ENCODE results near the gene EVI5.

EVI5 gene

DNA sequence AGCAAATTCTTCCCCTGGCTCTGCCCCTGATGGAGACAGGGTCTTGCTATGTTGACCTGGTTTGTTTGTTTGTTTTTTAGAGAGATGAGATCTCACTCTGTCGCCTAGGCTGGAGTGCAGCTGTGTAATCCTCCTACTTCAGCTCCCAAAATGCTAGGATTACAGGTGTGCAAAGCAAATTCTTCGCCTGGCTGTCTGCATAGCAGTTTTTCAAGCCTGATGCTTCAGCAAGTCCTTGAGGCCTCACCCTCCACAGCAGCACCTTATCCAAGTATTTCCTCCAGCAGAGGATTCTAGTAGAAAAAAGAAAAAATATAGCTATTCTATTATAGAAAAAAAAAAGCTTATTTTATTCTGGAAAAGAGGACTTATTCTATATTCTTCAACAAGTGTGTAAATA, 31.8 kb upstream of the EVI5 start:
- Histone ChIP-seq H3K79me2 (ENCODE audit: low read length) (no peaks in the 10 kb centered on the region), H2AFZ (ENCODE audit: low read depth, low read length) (no peak overlapping the region), H3K9ac (ENCODE audit: low read length) (no peak overlapping the region), H3K27me3 (ENCODE audit: low read depth, low read length) (no peaks in the 10 kb centered on the region), H3K27ac (ENCODE audit: low read length) (no peak overlapping the region), H3K9me3 (ENCODE audit: insufficient read depth, low read length) (no peaks in the 10 kb centered on the region), H3K36me3 (replicated peaks; ENCODE audit: low read depth, low read length) (no peaks in the 10 kb centered on the region), H3K4me1 (ENCODE audit: low read length) (no peaks in the 10 kb centered on the region), H4K20me1 (ENCODE audit: insufficient read depth, low read length) (no peaks in the 10 kb centered on the region), H3K4me2 (ENCODE audit: low read length) (no peak overlapping the region), H3K4me3 (ENCODE audit: low read length) (no peak overlapping the region)
- TF ChIP-seq, protein P1, sequence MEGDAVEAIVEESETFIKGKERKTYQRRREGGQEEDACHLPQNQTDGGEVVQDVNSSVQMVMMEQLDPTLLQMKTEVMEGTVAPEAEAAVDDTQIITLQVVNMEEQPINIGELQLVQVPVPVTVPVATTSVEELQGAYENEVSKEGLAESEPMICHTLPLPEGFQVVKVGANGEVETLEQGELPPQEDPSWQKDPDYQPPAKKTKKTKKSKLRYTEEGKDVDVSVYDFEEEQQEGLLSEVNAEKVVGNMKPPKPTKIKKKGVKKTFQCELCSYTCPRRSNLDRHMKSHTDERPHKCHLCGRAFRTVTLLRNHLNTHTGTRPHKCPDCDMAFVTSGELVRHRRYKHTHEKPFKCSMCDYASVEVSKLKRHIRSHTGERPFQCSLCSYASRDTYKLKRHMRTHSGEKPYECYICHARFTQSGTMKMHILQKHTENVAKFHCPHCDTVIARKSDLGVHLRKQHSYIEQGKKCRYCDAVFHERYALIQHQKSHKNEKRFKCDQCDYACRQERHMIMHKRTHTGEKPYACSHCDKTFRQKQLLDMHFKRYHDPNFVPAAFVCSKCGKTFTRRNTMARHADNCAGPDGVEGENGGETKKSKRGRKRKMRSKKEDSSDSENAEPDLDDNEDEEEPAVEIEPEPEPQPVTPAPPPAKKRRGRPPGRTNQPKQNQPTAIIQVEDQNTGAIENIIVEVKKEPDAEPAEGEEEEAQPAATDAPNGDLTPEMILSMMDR (IDR thresholded peaks at IDR 0.05; ENCODE audit: low read depth, low read length): no peak
- no peak for TF ChIP-seq EZH2phosphoT487 (IDR thresholded peaks at IDR 0.05; ENCODE audit: low read depth)

DNA sequence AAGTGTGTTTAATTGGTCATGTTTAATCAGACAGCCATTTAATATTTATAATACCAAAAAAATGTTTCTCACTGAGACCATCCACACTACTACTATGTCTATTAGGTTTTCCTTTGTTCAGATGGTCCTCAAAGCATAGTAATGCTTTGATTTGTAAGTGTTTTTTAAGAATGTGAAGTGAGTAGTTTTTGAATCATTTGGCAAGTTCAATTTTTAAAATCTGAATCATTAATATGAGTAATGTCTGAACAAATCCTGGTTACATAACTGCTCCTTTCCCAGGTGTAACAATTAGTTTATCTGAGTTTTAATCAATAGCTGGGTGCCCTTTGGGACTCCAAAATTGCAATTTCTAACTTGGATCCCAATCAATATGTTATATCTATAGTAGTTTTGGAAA, 23.5 kb upstream of the EVI5 start:
- Histone ChIP-seq H3K4me2 (ENCODE audit: low read length) (no peak overlapping the region), H2AFZ (ENCODE audit: low read depth, low read length) (no peak overlapping the region)
- TF ChIP-seq, protein P1 (IDR thresholded peaks at IDR 0.05; ENCODE audit: low read depth, low read length): no peak
- no peak for TF ChIP-seq EZH2phosphoT487 (IDR thresholded peaks at IDR 0.05; ENCODE audit: low read depth)

DNA sequence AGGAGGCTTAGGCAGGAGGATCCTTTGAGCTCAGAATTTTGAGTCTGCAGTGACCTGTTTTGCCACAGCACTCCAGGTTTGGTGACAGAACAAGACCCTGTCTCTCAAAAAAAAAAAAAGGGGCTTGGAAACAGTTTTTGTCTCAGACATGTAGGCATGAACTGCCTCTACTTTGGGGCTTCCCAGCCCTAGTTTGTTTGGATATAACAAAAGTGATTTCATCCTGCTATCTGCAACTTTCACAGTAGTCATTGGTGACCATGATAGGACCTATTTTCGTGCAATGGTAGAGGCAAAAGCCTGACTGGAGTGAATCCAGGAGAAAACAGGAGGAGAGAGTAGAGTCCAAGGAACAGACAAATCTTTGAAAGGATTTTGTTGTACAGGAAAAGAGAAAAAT, 20.3 kb upstream of the EVI5 start:
- no peaks in the 10 kb centered on the region for H3K4me1 ChIP-seq (ENCODE audit: low read length)
- H3K9ac ChIP-seq (ENCODE audit: low read length): no peak overlapping the region
- no peaks in the 10 kb centered on the region for H3K79me2 ChIP-seq (ENCODE audit: low read length)
- H4K20me1 ChIP-seq (ENCODE audit: insufficient read depth, low read length): no peaks in the 10 kb centered on the region
- H3K36me3 ChIP-seq (replicated peaks; ENCODE audit: low read depth, low read length): no peaks in the 10 kb centered on the region
- no peak overlapping the region for H3K4me2 ChIP-seq (ENCODE audit: low read length)
- no peak overlapping the region for H3K27ac ChIP-seq (ENCODE audit: low read length)
- H3K9me3 ChIP-seq (ENCODE audit: insufficient read depth, low read length): no peaks in the 10 kb centered on the region
- TF ChIP-seq, protein P1 (IDR thresholded peaks at IDR 0.05; ENCODE audit: low read depth, low read length): no peak
- no peak for TF ChIP-seq EZH2phosphoT487 (IDR thresholded peaks at IDR 0.05; ENCODE audit: low read depth)
- no peak overlapping the region for H3K4me3 ChIP-seq (ENCODE audit: low read length)
- no peaks in the 10 kb centered on the region for H3K27me3 ChIP-seq (ENCODE audit: low read depth, low read length)
- H2AFZ ChIP-seq (ENCODE audit: low read depth, low read length): no peak overlapping the region

More for the DNA sequence above, 23.5 kb upstream of the EVI5 start:
- Histone ChIP-seq H3K79me2 (ENCODE audit: low read length) (no peaks in the 10 kb centered on the region), H3K36me3 (replicated peaks; ENCODE audit: low read depth, low read length) (no peaks in the 10 kb centered on the region), H3K4me3 (ENCODE audit: low read length) (no peak overlapping the region), H3K27me3 (ENCODE audit: low read depth, low read length) (no peaks in the 10 kb centered on the region), H4K20me1 (ENCODE audit: insufficient read depth, low read length) (no peaks in the 10 kb centered on the region), H3K9me3 (ENCODE audit: insufficient read depth, low read length) (no peaks in the 10 kb centered on the region), H3K4me1 (ENCODE audit: low read length) (no peaks in the 10 kb centered on the region), H3K27ac (ENCODE audit: low read length) (no peak overlapping the region), H3K9ac (ENCODE audit: low read length) (no peak overlapping the region)

DNA sequence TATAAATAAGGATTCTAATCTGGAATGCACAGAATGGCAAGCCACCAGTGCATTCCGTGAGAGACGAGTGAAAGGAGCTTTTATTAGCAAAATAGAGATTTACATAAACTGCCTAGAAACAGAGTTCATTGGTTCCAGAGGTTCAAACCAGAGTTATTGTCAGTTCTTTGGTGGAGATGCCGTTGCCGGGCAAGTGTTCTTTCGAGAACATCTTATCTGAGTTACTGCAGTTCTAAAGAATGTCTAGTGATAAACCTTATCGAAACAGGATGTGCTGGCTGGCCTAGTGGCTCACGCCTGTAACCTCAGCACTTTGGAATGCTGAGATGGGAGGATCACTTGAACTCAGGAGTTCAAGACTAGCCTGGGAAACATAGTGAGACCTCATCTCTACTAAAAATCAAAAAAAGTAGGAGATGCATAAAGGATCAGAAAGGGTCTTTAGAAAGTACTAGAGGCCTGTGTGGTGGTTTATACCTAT, 19.9 kb upstream of the EVI5 start:
- H3K4me1 ChIP-seq (ENCODE audit: low read length): no peaks in the 10 kb centered on the region
- TF ChIP-seq, protein P1 (IDR thresholded peaks at IDR 0.05; ENCODE audit: low read depth, low read length): no peak
- TF ChIP-seq EZH2phosphoT487 (IDR thresholded peaks at IDR 0.05; ENCODE audit: low read depth): no peak
- no peaks in the 10 kb centered on the region for H3K36me3 ChIP-seq (replicated peaks; ENCODE audit: low read depth, low read length)
- H3K79me2 ChIP-seq (ENCODE audit: low read length): no peaks in the 10 kb centered on the region
- H4K20me1 ChIP-seq (ENCODE audit: insufficient read depth, low read length): no peaks in the 10 kb centered on the region
- H3K9me3 ChIP-seq (ENCODE audit: insufficient read depth, low read length): no peaks in the 10 kb centered on the region
- no peak overlapping the region for H3K4me2 ChIP-seq (ENCODE audit: low read length)
- no peak overlapping the region for H3K9ac ChIP-seq (ENCODE audit: low read length)
- H3K27me3 ChIP-seq (ENCODE audit: low read depth, low read length): no peaks in the 10 kb centered on the region
- H3K27ac ChIP-seq (ENCODE audit: low read length): no peak overlapping the region
- H3K4me3 ChIP-seq (ENCODE audit: low read length): no peak overlapping the region
- no peak overlapping the region for H2AFZ ChIP-seq (ENCODE audit: low read depth, low read length)

Data from OCI-LY3 (cell line).